ENCODE data around the gene IGF1R. TPM values are rescaled to one million over a fixed set of nuclear protein-coding genes. Genes with fewer than 3 reads are reported as not detected.

IGF1R gene
- total RNA-seq, 2 experiments from 2014 or later, result 22.8 to 24.7 TPM

- no peak for DNase-seq
- no peak overlapping the region for H3K27ac Mint-ChIP-seq
- ChIA-PET POLR2A (no interaction called here), CTCF (no interaction called here)
- H3K36me3 Mint-ChIP-seq (ENCODE audit: low read depth), result peaks cover 5% of the 10 kb centered on the region
- ATAC-seq, result no peak
- no peaks in the 10 kb centered on the region for H3K9me3 Mint-ChIP-seq
- no peaks in the 10 kb centered on the region for H3K27me3 Mint-ChIP-seq
- H3K4me3 Mint-ChIP-seq, result no peak overlapping the region
- no peak for TF ChIP-seq CTCF (IDR thresholded peaks at IDR 0.05)
- H3K4me1 Mint-ChIP-seq (ENCODE audit: low read depth), result peaks cover 10% of the 10 kb centered on the region
- intact Hi-C loops (cut with micrococcal nuclease), result no loop called here
Observed at GRCh38 chr15:98941595-98942255, 293.4 kb downstream of the IGF1R start.

- Mint-ChIP-seq H3K36me3 (ENCODE audit: low read depth) (peaks cover 5% of the 10 kb centered on the region), H3K4me1 (ENCODE audit: low read depth) (peaks cover 4% of the 10 kb centered on the region), H3K27me3 (no peaks in the 10 kb centered on the region), H3K4me3 (no peak overlapping the region), H3K27ac (no peak overlapping the region), H3K9me3 (no peaks in the 10 kb centered on the region)
- POLR2A ChIA-PET, result no interaction called here
- no peak for TF ChIP-seq CTCF (IDR thresholded peaks at IDR 0.05)
- intact Hi-C loops (cut with micrococcal nuclease), result no loop called here
- DNase-seq (no peak), ATAC-seq (no peak)
- CTCF ChIA-PET, result no interaction called here
Observed at GRCh38 chr15:98942431-98942830, 294.1 kb downstream of the IGF1R start.

- ATAC-seq, result no peak
- POLR2A ChIA-PET, result no interaction called here
- no peak for DNase-seq
- Mint-ChIP-seq H3K4me1 (ENCODE audit: low read depth) (no peaks in the 10 kb centered on the region), H3K9me3 (no peaks in the 10 kb centered on the region), H3K27me3 (no peaks in the 10 kb centered on the region), H3K36me3 (ENCODE audit: low read depth) (peaks cover 5% of the 10 kb centered on the region), H3K4me3 (no peak overlapping the region), H3K27ac (no peak overlapping the region)
- TF ChIP-seq CTCF (IDR thresholded peaks at IDR 0.05), result no peak
- CTCF ChIA-PET, result interaction anchor here (0.9 kb wide), 1 partner anchor 134 kb away, joined by 3 read pairs; no protein-coding TSS in a partner anchor
- intact Hi-C loops (cut with micrococcal nuclease), result no loop called here
Observed at GRCh38 chr15:98943051-98943508, 294.7 kb downstream of the IGF1R start.

- Mint-ChIP-seq H3K27me3 (no peaks in the 10 kb centered on the region), H3K4me3 (no peak overlapping the region), H3K27ac (no peak overlapping the region), H3K4me1 (ENCODE audit: low read depth) (no peaks in the 10 kb centered on the region), H3K9me3 (no peaks in the 10 kb centered on the region), H3K36me3 (ENCODE audit: low read depth) (peaks cover 6% of the 10 kb centered on the region)
- ChIA-PET CTCF (interaction anchor here (0.9 kb wide), 1 partner anchor 133 kb away, joined by 3 read pairs; no protein-coding TSS in a partner anchor), POLR2A (no interaction called here)
- DNase-seq (no peak), ATAC-seq (no peak)
- TF ChIP-seq CTCF (IDR thresholded peaks at IDR 0.05), result no peak
- intact Hi-C loops (cut with micrococcal nuclease), result no loop called here
Observed at GRCh38 chr15:98943601-98944151, 295.3 kb downstream of the IGF1R start.

Data from activated CD8-positive, alpha-beta T cell treated with anti-CD3 and anti-CD28 coated beads for 36 hours (primary cell).